Panc1 (cell line): ENCODE measurements around the gene C6orf89. TPM values are rescaled to one million over a fixed set of nuclear protein-coding genes. Genes with fewer than 3 reads are reported as not detected.
A peak's percentile ranks its signal among the peaks of the same experiment; 100 is the strongest.

Source experiments
- ATAC-seq: fragments of 200-7000 bp; cut with Tn5 transposase; 2 replicates; pipeline ENCODE4 v1.9.1; 2020; ENCODE audit warnings: mild to moderate bottlenecking, moderate library complexity
- BruUV-seq: library from RNA; stranded (reverse); fragments of 400-500 nt; replicated peaks from 2 replicates; lab custom pipeline; 2021; lab: Mats Ljungman, UMichigan
- CTCF ChIA-PET: fragments of 300-600 bp; sonication (Branson Sonifier 250); formaldehyde crosslinking; loops from one replicate; lab custom pipeline; 2022; ENCODE audit warnings: antibody characterized with exemption; lab: Charles Lee
- POLR2A ChIA-PET: fragments of 300-600 bp; sonication (Branson Sonifier 250); formaldehyde crosslinking; loops from one replicate; lab custom pipeline; 2022; ENCODE audit warnings: antibody characterized with exemption; lab: Charles Lee
- DNase-seq: peaks from one replicate; pipeline ENCODE4 v3.0.0-alpha.2; 2010; ENCODE audit warnings: low read depth, low spot score
- H3K27ac ChIP-seq: 2 replicates; pipeline ENCODE4 v1.5.1; 2011; ENCODE audit warnings: mild to moderate bottlenecking, low read length, inconsistent platforms
- H3K27me3 ChIP-seq: fragments of 200-500 bp; sonication (Bioruptor generic); 2 replicates; pipeline ENCODE4 v1.6.0; 2014; ENCODE audit warnings: low read length, inconsistent platforms; ENCODE audit not compliant: control insufficient read depth, insufficient read depth
- H3K36me3 ChIP-seq: fragments of 200-500 bp; sonication (Bioruptor generic); 2 replicates; pipeline ENCODE4 v1.5.1; 2014; ENCODE audit warnings: inconsistent platforms, mild to moderate bottlenecking, low read length, moderate library complexity; ENCODE audit not compliant: control insufficient read depth, insufficient read depth
- H3K4me1 ChIP-seq: 2 replicates; pipeline ENCODE4 v1.5.1; 2011; ENCODE audit warnings: inconsistent platforms, mild to moderate bottlenecking, low read length, moderate library complexity; ENCODE audit not compliant: control insufficient read depth, insufficient read depth
- H3K4me3 ChIP-seq, 2 experiments: 2 replicates each; pipeline ENCODE4 v1.5.1; 2011 to 2012; ENCODE audit warnings: low read depth in 2 of 2, low read length in 2 of 2, mild to moderate bottlenecking in 2 of 2, inconsistent platforms in 1 of 2, moderate library complexity in 1 of 2
- H3K9me3 ChIP-seq: fragments of 200-500 bp; sonication (Bioruptor generic); 2 replicates; pipeline ENCODE4 v1.5.1; 2014; ENCODE audit warnings: low read depth, mild to moderate bottlenecking, inconsistent platforms, low read length, moderate library complexity; ENCODE audit not compliant: control insufficient read depth, insufficient read depth
- POLR2AphosphoS5 ChIP-seq: IDR thresholded peaks from 2 replicates; pipeline ENCODE4 v1.6.1; 2012; ENCODE audit warnings: mild to moderate bottlenecking, low read depth, low read length, moderate library complexity
- SIN3A ChIP-seq: IDR thresholded peaks from 2 replicates; pipeline ENCODE4 v1.6.1; 2012; ENCODE audit warnings: low read depth, mild to moderate bottlenecking, low read length, moderate library complexity, borderline replicate concordance; ENCODE audit not compliant: insufficient read depth
- TCF7L2 ChIP-seq: IDR thresholded peaks from 2 replicates; pipeline ENCODE4 v1.6.1; 2011; ENCODE audit warnings: mild to moderate bottlenecking, low read depth, low read length, inconsistent platforms
- in situ Hi-C: cut with HindIII; loops from 2 replicates; pipeline ENCODE4 v1.10.0; 2016; ENCODE audit warnings: low sequenced_read_pairs, low pct_unique_long_range_greater_than_20kb
- intact Hi-C: fragments of 100-400 bp; cut with micrococcal nuclease; formaldehyde crosslinking; loops from one replicate; pipeline ENCODE4 v1.10.0; 2022; ENCODE audit not compliant: unreplicated experiment
- total RNA-seq: library from RNA; stranded (reverse); gene quantifications from one replicate; pipeline ENCODE4 v1.2.1, GENCODE V29; 2021; ENCODE audit not compliant: unreplicated experiment
- TF ChIP-seq, protein P1 (sequence below): fragments of 450-650 bp; IDR thresholded peaks from 2 replicates; pipeline ENCODE4 v1.5.1; 2017; ENCODE audit warnings: mild to moderate bottlenecking
- TF ChIP-seq, protein P2 (sequence below), 2 experiments: IDR thresholded peaks; 2 replicates each; pipeline ENCODE4 v1.6.1; 2011 to 2012; ENCODE audit warnings: low read depth in 2 of 2, control low read depth in 1 of 2, low read length in 1 of 2, mild to moderate bottlenecking in 1 of 2, moderate library complexity in 1 of 2; ENCODE audit not compliant: insufficient read depth in 1 of 2

Gene C6orf89
- total RNA-seq, 1 experiment from 2014 or later, result 59.2 TPM

DNA sequence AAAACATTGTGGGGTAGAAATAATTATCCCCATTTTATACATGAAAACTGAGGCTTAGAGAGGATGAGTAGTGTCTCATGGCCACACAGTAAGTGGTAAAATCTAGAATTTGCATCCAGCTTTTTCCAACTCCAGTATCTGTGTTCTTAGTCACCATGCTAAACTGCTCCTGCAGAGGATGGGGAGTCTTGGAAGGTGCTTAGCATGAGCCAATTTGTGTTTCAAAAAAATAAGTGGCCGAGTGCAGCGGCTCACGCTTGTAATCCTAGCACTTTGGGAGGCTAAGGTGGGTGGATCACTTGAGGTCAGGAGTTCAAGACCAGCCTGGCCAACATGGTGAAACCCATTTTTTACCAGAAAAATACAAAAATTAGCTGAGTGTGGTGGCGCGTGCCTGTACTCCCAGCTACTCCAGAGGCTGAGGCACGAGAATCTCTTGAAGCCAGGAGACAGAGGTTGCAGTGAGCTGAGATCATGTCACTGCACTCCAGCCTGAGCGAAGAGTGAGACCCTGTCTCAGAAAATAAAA is 2.4 kb downstream of the C6orf89 start:
- in situ Hi-C loops, result no loop called here
- peaks cover 8% of the 10 kb centered on the region; the same call in 1 of the 2 replicates for H3K4me1 ChIP-seq
- intact Hi-C loops, result loop anchor here (10.0 kb wide), 1 partner anchor 97 kb away; the partner anchor contains the start of gene MTCH1
- DNase-seq (no peak), ATAC-seq (no peak)
- TF ChIP-seq POLR2AphosphoS5, result no peak
- TF ChIP-seq, protein P1, sequence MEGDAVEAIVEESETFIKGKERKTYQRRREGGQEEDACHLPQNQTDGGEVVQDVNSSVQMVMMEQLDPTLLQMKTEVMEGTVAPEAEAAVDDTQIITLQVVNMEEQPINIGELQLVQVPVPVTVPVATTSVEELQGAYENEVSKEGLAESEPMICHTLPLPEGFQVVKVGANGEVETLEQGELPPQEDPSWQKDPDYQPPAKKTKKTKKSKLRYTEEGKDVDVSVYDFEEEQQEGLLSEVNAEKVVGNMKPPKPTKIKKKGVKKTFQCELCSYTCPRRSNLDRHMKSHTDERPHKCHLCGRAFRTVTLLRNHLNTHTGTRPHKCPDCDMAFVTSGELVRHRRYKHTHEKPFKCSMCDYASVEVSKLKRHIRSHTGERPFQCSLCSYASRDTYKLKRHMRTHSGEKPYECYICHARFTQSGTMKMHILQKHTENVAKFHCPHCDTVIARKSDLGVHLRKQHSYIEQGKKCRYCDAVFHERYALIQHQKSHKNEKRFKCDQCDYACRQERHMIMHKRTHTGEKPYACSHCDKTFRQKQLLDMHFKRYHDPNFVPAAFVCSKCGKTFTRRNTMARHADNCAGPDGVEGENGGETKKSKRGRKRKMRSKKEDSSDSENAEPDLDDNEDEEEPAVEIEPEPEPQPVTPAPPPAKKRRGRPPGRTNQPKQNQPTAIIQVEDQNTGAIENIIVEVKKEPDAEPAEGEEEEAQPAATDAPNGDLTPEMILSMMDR, result no peak
- TF ChIP-seq TCF7L2, result no peak
- TF ChIP-seq SIN3A, result no peak
- TF ChIP-seq, protein P2, sequence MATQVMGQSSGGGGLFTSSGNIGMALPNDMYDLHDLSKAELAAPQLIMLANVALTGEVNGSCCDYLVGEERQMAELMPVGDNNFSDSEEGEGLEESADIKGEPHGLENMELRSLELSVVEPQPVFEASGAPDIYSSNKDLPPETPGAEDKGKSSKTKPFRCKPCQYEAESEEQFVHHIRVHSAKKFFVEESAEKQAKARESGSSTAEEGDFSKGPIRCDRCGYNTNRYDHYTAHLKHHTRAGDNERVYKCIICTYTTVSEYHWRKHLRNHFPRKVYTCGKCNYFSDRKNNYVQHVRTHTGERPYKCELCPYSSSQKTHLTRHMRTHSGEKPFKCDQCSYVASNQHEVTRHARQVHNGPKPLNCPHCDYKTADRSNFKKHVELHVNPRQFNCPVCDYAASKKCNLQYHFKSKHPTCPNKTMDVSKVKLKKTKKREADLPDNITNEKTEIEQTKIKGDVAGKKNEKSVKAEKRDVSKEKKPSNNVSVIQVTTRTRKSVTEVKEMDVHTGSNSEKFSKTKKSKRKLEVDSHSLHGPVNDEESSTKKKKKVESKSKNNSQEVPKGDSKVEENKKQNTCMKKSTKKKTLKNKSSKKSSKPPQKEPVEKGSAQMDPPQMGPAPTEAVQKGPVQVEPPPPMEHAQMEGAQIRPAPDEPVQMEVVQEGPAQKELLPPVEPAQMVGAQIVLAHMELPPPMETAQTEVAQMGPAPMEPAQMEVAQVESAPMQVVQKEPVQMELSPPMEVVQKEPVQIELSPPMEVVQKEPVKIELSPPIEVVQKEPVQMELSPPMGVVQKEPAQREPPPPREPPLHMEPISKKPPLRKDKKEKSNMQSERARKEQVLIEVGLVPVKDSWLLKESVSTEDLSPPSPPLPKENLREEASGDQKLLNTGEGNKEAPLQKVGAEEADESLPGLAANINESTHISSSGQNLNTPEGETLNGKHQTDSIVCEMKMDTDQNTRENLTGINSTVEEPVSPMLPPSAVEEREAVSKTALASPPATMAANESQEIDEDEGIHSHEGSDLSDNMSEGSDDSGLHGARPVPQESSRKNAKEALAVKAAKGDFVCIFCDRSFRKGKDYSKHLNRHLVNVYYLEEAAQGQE (IDR thresholded peaks at IDR 0.05; ENCODE audit: insufficient read depth in 1 of 2, low read depth in 2 of 2, low read length in 1 of 2), result no peak
- H3K27me3 ChIP-seq, result no peaks in the 10 kb centered on the region
- H3K9me3 ChIP-seq, result no peaks in the 10 kb centered on the region
- ChIA-PET CTCF (interaction anchor here (1.5 kb wide), 1 partner anchor 130 kb away, joined by 4 read pairs; no protein-coding TSS in a partner anchor), POLR2A (interaction anchor here (0.5 kb wide), 1 partner anchor 330 kb away, joined by 7 read pairs; no protein-coding TSS in a partner anchor)
- no peaks in the 10 kb centered on the region for H3K36me3 ChIP-seq
- no peak overlapping the region for H3K27ac ChIP-seq
- no peak overlapping the region for H3K4me3 ChIP-seq
- BruUV-seq, result no TSS peak

DNA sequence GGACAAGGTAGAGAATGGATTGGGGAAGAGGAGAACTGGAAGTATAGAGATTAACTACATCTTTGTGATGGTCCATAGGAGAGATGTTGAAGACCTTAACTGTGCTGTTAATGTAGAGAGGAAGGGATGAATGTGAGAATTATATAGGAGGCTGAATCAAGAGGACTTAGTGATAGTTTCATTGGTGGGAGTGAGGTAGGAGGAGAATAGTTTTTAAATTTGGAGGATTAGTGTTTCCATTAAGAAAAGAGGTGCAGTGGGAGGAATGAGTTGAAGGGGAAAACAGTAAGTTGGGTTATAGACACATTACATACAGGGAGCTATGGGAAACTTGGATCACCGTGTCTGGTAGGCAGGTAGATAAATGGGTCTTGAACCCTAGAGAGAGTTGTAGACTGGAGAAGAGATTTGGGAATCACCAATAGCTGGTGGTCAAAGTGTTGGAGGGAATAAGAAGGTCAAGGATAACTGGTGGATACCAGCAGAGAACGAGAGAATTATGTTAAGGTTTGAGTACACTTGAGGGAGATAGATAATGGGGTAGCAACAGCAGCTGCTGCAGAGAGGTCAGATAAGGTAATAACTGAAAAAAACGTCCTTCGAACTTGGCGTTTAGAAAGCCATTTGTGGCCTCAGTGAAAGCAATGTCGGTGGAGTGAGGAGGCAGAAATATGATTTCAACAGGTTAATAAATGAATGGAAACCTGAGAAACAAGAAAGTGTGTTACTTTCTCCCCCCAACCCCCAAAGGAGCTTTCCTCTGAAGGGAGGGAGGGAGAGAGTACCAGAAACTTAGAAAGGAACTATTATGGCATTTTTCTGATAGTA is 3.1 kb downstream of the C6orf89 start:
- no peaks in the 10 kb centered on the region for H3K9me3 ChIP-seq
- H3K27me3 ChIP-seq, result no peaks in the 10 kb centered on the region
- CTCF ChIA-PET, result interaction anchor here (1.5 kb wide), 1 partner anchor 129 kb away, joined by 4 read pairs; no protein-coding TSS in a partner anchor
- DNase-seq (no peak), ATAC-seq (no peak)
- no peak overlapping the region for H3K4me3 ChIP-seq
- intact Hi-C loops, result loop anchor here (10.0 kb wide), 1 partner anchor 96 kb away; the partner anchor contains the start of gene MTCH1
- peaks cover 8% of the 10 kb centered on the region; the same call in 1 of the 2 replicates for H3K4me1 ChIP-seq
- BruUV-seq, result no TSS peak
- in situ Hi-C loops, result no loop called here
- POLR2A ChIA-PET, result interaction anchor here (0.5 to 0.7 kb wide), 2 partner anchors 76 to 331 kb away, joined by 4 to 7 read pairs; no protein-coding TSS in a partner anchor
- TF ChIP-seq, protein P1, result no peak
- no peak for TF ChIP-seq SIN3A
- TF ChIP-seq, protein P2 (IDR thresholded peaks at IDR 0.05; ENCODE audit: insufficient read depth in 1 of 2, low read depth in 2 of 2, low read length in 1 of 2), result no peak
- TF ChIP-seq TCF7L2, result no peak
- no peak for TF ChIP-seq POLR2AphosphoS5
- no peaks in the 10 kb centered on the region for H3K36me3 ChIP-seq
- H3K27ac ChIP-seq, result peak overlapping the region; percentile 40; the same call in 1 of the 2 replicates
